ENCODE data around the gene ABCA1.

- TF ChIP-seq CTCF (IDR thresholded peaks at IDR 0.05; ENCODE audit: insufficient read depth, low read length, poor library complexity, severe bottlenecking) (no peak), EZH2phosphoT487 (conservative IDR thresholded peaks at IDR 0.05; ENCODE audit: low read length) (no peak)
Observed at GRCh38 chr9:104817437-104817836, 110.5 kb downstream of the ABCA1 start.

Data from SU-DHL-6 (cell line).